GM12874 (cell line): ENCODE data around the gene MROH9.

Experiments used
- TF ChIP-seq, protein P1 (sequence below): IDR thresholded peaks from 2 replicates; pipeline ENCODE4 v1.5.1; 2011; ENCODE audit warnings: low read depth, mild to moderate bottlenecking, control low read depth, low read length, moderate library complexity; ENCODE audit not compliant: insufficient read depth

MROH9 gene

DNA sequence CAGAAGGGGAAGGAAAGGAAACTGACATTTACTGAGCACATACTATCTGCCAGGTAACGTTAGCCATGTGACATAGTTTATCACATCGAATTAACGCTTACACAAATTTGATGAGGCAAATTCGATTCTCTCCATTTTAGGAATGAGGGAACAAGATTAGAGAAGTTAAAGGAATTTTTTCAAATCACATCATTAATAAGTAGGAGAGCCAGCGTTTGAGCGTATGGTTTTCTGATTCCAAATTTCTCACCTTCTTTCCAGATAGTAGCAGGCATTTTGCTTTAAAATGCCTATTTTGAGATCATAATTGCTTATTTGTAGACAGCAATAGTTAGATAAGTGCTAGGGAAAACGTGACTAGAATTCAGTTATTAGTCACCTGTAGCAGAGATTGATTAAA lies 174.6 kb downstream of the MROH9 start:
- TF ChIP-seq, protein P1, sequence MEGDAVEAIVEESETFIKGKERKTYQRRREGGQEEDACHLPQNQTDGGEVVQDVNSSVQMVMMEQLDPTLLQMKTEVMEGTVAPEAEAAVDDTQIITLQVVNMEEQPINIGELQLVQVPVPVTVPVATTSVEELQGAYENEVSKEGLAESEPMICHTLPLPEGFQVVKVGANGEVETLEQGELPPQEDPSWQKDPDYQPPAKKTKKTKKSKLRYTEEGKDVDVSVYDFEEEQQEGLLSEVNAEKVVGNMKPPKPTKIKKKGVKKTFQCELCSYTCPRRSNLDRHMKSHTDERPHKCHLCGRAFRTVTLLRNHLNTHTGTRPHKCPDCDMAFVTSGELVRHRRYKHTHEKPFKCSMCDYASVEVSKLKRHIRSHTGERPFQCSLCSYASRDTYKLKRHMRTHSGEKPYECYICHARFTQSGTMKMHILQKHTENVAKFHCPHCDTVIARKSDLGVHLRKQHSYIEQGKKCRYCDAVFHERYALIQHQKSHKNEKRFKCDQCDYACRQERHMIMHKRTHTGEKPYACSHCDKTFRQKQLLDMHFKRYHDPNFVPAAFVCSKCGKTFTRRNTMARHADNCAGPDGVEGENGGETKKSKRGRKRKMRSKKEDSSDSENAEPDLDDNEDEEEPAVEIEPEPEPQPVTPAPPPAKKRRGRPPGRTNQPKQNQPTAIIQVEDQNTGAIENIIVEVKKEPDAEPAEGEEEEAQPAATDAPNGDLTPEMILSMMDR: no peak

DNA sequence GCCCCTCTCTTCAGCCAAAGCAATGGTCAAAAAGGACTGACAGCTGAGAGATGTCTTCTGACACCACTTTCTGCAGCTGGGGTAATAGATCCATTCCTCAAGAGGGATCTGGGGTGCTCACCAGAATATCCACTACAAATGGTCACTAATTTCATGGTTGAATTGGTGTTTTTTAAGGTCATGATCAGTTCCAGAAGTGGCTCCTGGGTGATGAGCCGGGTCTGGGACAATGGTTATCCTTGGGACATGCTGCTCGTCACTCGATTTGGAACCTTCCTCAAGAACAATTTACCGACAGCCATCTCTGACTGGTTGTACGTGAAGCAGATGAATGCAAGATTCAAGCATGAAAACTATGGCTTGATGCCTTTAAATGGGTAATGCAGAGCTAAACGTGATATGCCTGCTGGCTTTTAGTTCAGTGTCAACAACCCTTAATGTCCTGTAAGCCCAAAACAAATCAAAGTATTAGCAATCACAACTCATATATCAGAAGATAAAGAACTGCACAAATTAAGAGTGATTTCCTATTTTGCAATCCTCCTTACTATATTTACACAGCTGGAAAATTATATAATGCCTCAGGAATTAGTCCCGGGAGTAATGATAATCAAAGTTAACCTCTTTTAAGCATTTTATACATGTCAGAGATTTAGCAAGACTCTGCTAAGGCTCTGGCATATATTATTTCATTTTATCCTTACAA lies 175.4 kb downstream of the MROH9 start:
- TF ChIP-seq, protein P1: no peak

DNA sequence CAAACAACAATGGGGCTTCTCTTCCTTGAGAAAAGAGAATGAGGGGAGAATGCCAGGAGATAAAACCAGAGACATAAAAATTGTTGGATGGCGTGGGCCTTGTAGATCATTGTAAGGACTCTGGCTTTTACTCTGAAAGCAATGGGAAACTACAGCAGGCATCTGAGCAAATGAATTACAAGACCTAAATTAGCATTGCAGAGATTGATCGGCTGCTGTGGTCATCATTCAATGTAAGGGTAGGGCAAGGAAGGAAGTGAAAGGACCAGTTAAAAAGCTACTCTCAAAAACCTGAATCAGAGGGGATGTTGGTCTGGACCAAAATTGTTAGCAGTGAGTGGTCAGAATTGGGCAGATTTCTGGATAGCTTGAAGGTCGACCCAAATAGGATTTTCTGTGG lies 176.8 kb downstream of the MROH9 start:
- TF ChIP-seq, protein P1: no peak

DNA sequence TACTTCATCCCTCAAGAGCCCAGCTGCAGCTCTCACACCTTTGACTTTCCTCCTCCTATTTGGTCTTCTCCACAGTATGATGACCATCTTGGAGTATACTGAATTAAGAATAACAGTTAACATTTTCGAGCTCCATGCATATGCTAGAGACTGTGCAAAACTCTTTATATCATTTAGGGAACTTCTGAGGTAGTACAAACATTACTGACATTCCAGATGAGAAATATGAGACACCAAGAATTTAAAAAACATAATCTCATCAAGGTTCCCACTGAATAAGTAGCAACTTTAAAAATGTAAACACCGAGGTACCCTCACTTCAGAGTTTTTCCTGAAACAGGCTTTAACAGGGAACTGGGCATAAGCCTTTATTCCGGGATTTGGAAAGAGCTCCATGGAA lies 178.0 kb downstream of the MROH9 start:
- TF ChIP-seq, protein P1: no peak
